Naive thymus-derived CD4-positive, alpha-beta T cell (primary cell): Measurements from ENCODE around the gene ZNF709. TPM values are rescaled to one million over a fixed set of nuclear protein-coding genes. Genes with fewer than 3 reads are reported as not detected.

Experiments
- ATAC-seq: fragments of 150-1000 bp; cut with Tn5 transposase; 2 replicates; pipeline ENCODE4 v1.10.0; 2021; ENCODE audit warnings: mild to moderate bottlenecking, moderate library complexity
- CTCF ChIA-PET: fragments of 350-600 bp; sonication (Branson Sonifier 250); formaldehyde crosslinking; loops from one replicate; lab custom pipeline; 2021; ENCODE audit warnings: antibody characterized with exemption; lab: Charles Lee
- POLR2A ChIA-PET: fragments of 350-600 bp; sonication (Branson Sonifier 250); formaldehyde crosslinking; loops from one replicate; lab custom pipeline; 2021; ENCODE audit warnings: antibody characterized with exemption, inconsistent platforms; lab: Charles Lee
- DNase-seq, 9 donors: peaks; one replicate each; pipeline versions ENCODE4 v3.0.0 to v3.0.0-alpha.2; 2020 to 2022; ENCODE audit warnings: mixed read lengths in 1 of 9
- H3K27ac ChIP-seq: one replicate; pipeline ENCODE4 v1.7.0; 2013; ENCODE audit warnings: mild to moderate bottlenecking, low read depth, low read length, moderate library complexity
- H3K27me3 ChIP-seq, 2 donors: one replicate each; pipeline ENCODE4 v1.7.0; 2013; ENCODE audit warnings: low read length in 2 of 2, mild to moderate bottlenecking in 2 of 2, moderate library complexity in 2 of 2; ENCODE audit not compliant: control insufficient read depth in 2 of 2, insufficient read depth in 2 of 2
- H3K36me3 ChIP-seq, 3 experiments: 1 replicate in 2 of 3; 2 replicates in 1 of 3; pipeline ENCODE4 v1.7.0; 2013; ENCODE audit warnings: low read length in 3 of 3, mild to moderate bottlenecking in 3 of 3, moderate library complexity in 1 of 3; ENCODE audit not compliant: insufficient read depth in 3 of 3, control insufficient read depth in 2 of 3
- H3K4me1 ChIP-seq, 2 donors: one replicate each; pipeline ENCODE4 v1.7.0; 2013; ENCODE audit warnings: low read length in 2 of 2, mild to moderate bottlenecking in 2 of 2, moderate library complexity in 1 of 2; ENCODE audit not compliant: control insufficient read depth in 2 of 2, insufficient read depth in 2 of 2
- H3K4me3 ChIP-seq: 2 replicates; pipeline ENCODE4 v1.7.0; 2013; ENCODE audit warnings: mild to moderate bottlenecking, low read length
- H3K9me3 ChIP-seq, 3 experiments: 1 replicate in 2 of 3; 2 replicates in 1 of 3; pipeline ENCODE4 v1.7.0; 2013; ENCODE audit warnings: low read length in 3 of 3; ENCODE audit not compliant: control insufficient read depth in 2 of 3
- H3K27ac Mint-ChIP-seq, 9 donors: one replicate each; pipeline ENCODE4 v1.8.0; 2020 to 2022; ENCODE audit warnings: mixed read lengths in 9 of 9, mild to moderate bottlenecking in 8 of 9, moderate library complexity in 5 of 9, inconsistent platforms in 2 of 9
- H3K27me3 Mint-ChIP-seq, 5 donors: one replicate each; pipeline ENCODE4 v1.8.0; 2021 to 2022; ENCODE audit warnings: mixed read lengths in 5 of 5, mild to moderate bottlenecking in 1 of 5
- H3K36me3 Mint-ChIP-seq, 5 donors: one replicate each; pipeline ENCODE4 v1.8.0; 2020 to 2022; ENCODE audit warnings: mixed read lengths in 5 of 5, mild to moderate bottlenecking in 3 of 5, inconsistent platforms in 1 of 5
- H3K4me1 Mint-ChIP-seq, 7 donors: one replicate each; pipeline ENCODE4 v1.8.0; 2020 to 2022; ENCODE audit warnings: mixed read lengths in 7 of 7, mild to moderate bottlenecking in 3 of 7, inconsistent platforms in 1 of 7
- H3K4me3 Mint-ChIP-seq, 10 donors: one replicate each; pipeline ENCODE4 v1.8.0; 2020 to 2022; ENCODE audit warnings: mild to moderate bottlenecking in 10 of 10, mixed read lengths in 10 of 10, moderate library complexity in 6 of 10, inconsistent platforms in 2 of 10
- H3K9me3 Mint-ChIP-seq, 11 donors: one replicate each; pipeline ENCODE4 v1.8.0; 2020 to 2022; ENCODE audit warnings: mixed read lengths in 11 of 11, mild to moderate bottlenecking in 4 of 11, inconsistent platforms in 1 of 11, moderate library complexity in 1 of 11
- intact Hi-C, 2 donors: fragments of 100-400 bp; cut with micrococcal nuclease; formaldehyde crosslinking; loops; one replicate each; pipeline ENCODE4 v1.15.1; 2023
- polyA plus RNA-seq, 2 donors: library from polyadenylated mRNA; unstranded; fragments of 300-500 nt; fragmentation: Illumina TruSeq; gene quantifications; one replicate each; pipeline ENCODE4 v1.2.3, GENCODE V29; 2021
- total RNA-seq, 6 experiments: library from RNA in 5 of 6; stranded (reverse) in 5 of 6; gene quantifications; 1 replicate in 5 of 6; 2 replicates in 1 of 6; pipeline ENCODE4 v1.2.3 and lab custom pipeline; 2021 to 2026

The ZNF709 gene
- total and polyA plus RNA-seq, 7 experiments from 2014 or later = 2.0 to 8.0 (median 4.2) TPM

- no peaks in the 10 kb centered on the region for H3K9me3 ChIP-seq
- H3K27ac ChIP-seq = no peak overlapping the region
- no peaks in the 10 kb centered on the region for H3K27me3 ChIP-seq
- peak overlapping the region; percentile 90 to 99 (median 94) for H3K4me3 Mint-ChIP-seq
- H3K4me1 Mint-ChIP-seq = peaks cover 26 to 37% (median 33%) of the 10 kb centered on the region in 7 donors
- peak overlapping the region in 8 of 9 donors; percentile 88 to 97 (median 92) for H3K27ac Mint-ChIP-seq
- H3K4me3 ChIP-seq = peak overlapping the region; percentile 98
- ATAC-seq (no peak), DNase-seq (no peak)
- peaks cover 0 to 14% of the 10 kb centered on the region in 2 donors for H3K4me1 ChIP-seq
- CTCF ChIA-PET = no interaction called here
- H3K36me3 ChIP-seq = peaks cover 0 to 6% (median 0%) of the 10 kb centered on the region in 3 experiments
- POLR2A ChIA-PET = no interaction called here
- H3K36me3 Mint-ChIP-seq = peaks cover 0 to 4% (median 0%) of the 10 kb centered on the region in 5 donors
- no peaks in the 10 kb centered on the region for H3K27me3 Mint-ChIP-seq
- intact Hi-C loops = loop anchor here (2.0 kb wide), 2 partner anchors 45 to 323 kb away; partner anchors contain the start of genes ZNF136 (in 1 of the 2) and ZNF443 (in 1 of the 2)
- peaks cover 0 to 6% (median 0%) of the 10 kb centered on the region in 11 donors for H3K9me3 Mint-ChIP-seq
These were observed 955 bp upstream of the ZNF709 start for GRCh38 chr19:12485571-12485970.

DNA sequence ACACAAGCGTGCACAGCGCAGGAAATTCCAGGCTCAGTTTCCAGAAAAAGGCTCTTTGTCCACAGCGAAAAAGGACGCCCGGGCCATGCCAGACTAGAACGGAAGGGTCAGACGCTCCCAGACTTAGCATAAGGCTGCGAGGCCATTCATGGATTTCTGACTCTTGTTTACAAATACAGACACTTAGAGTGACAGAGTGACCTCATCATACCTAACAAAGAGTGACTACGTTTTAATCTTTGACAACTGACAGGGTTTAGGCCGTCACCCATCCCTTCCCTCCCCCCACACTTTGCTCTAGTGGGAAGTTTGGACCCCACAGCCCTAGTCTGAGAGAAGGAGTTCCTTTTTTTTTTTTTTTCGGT, 418 bp upstream of the ZNF709 start:
- Mint-ChIP-seq H3K4me1 (peaks cover 26 to 37% (median 33%) of the 10 kb centered on the region in 7 donors), H3K36me3 (peaks cover 0 to 4% (median 0%) of the 10 kb centered on the region in 5 donors), H3K27ac (peak overlapping the region; percentile 87 to 97 (median 91)), H3K9me3 (peaks cover 0 to 6% (median 0%) of the 10 kb centered on the region in 11 donors), H3K4me3 (peak overlapping the region; percentile 90 to 99 (median 94)), H3K27me3 (no peaks in the 10 kb centered on the region)
- ATAC-seq (peak; percentile 16), DNase-seq (no peak)
- Histone ChIP-seq H3K9me3 (no peaks in the 10 kb centered on the region), H3K4me1 (peaks cover 0 to 14% of the 10 kb centered on the region in 2 donors), H3K27me3 (no peaks in the 10 kb centered on the region), H3K4me3 (peak overlapping the region; percentile 98), H3K36me3 (peaks cover 0 to 6% (median 0%) of the 10 kb centered on the region in 3 experiments), H3K27ac (peak overlapping the region; percentile 85)
- POLR2A ChIA-PET = interaction anchor here (1.4 to 3.1 kb wide), 3 partner anchors 11 to 152 kb away, joined by 3 to 30 read pairs (median 13); partner anchors contain the start of genes ZNF443 and ZNF563
- CTCF ChIA-PET = no interaction called here
- intact Hi-C loops = loop anchor here (2.0 kb wide), 2 partner anchors 44 to 322 kb away; partner anchors contain the start of genes ZNF136 (in 1 of the 2) and ZNF443 (in 1 of the 2)

DNA sequence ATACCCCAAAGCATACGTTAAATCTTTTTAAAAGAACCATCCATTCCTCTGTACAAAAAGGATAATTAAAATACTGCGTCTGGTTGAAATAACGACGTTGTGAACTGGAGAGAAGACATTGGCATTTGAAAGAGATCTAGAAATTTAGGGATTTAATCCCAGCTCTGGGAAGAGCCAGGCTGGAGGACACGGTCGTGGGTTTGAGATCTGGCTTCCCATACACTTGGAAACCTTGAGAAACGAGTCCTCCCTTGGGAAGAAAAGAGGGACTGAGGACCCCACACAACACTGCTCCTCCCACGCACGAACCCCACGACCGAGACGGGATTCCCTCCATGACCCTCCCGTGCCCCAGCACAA, 625 bp downstream of the ZNF709 start:
- peak overlapping the region; percentile 98 for H3K4me3 ChIP-seq
- Mint-ChIP-seq H3K9me3 (peaks cover 0 to 6% (median 0%) of the 10 kb centered on the region in 11 donors), H3K27me3 (no peaks in the 10 kb centered on the region), H3K36me3 (peaks cover 0 to 5% (median 0%) of the 10 kb centered on the region in 5 donors), H3K4me3 (peak overlapping the region; percentile 89 to 99 (median 94)), H3K4me1 (peaks cover 28 to 44% (median 34%) of the 10 kb centered on the region in 7 donors), H3K27ac (peak overlapping the region in 8 of 9 donors; percentile 21 to 94 (median 76))
- H3K9me3 ChIP-seq = no peaks in the 10 kb centered on the region
- no peaks in the 10 kb centered on the region for H3K27me3 ChIP-seq
- peaks cover 0 to 16% of the 10 kb centered on the region in 2 donors for H3K4me1 ChIP-seq
- H3K27ac ChIP-seq = peak overlapping the region; percentile 85
- peaks cover 0 to 6% (median 0%) of the 10 kb centered on the region in 3 experiments for H3K36me3 ChIP-seq
- DNase-seq = no peak
- POLR2A ChIA-PET = interaction anchor here (1.2 to 3.1 kb wide), 4 partner anchors 12 to 151 kb away, joined by 3 to 30 read pairs (median 8); partner anchors contain the start of genes ZNF443 and ZNF563
- CTCF ChIA-PET = no interaction called here
- intact Hi-C loops = loop anchor here (1.0 to 5.0 kb wide), 9 partner anchors 11 to 321 kb away; partner anchors contain the start of genes ZNF443 (in 2 of the 2), ZNF564 (in 2 of the 2), ZNF136 (in 1 of the 2) and ZNF44 (in 1 of the 2)
- ATAC-seq = no peak

- Histone ChIP-seq H3K27me3 (no peaks in the 10 kb centered on the region), H3K36me3 (peaks cover 0 to 6% (median 0%) of the 10 kb centered on the region in 3 experiments), H3K4me1 (peaks cover 3 to 31% of the 10 kb centered on the region in 2 donors), H3K27ac (no peak overlapping the region), H3K4me3 (no peak overlapping the region), H3K9me3 (no peaks in the 10 kb centered on the region)
- Mint-ChIP-seq H3K27me3 (no peaks in the 10 kb centered on the region), H3K4me1 (peaks cover 33 to 59% (median 48%) of the 10 kb centered on the region in 7 donors), H3K9me3 (peaks cover 0 to 11% (median 0%) of the 10 kb centered on the region in 11 donors), H3K27ac (peak overlapping the region in 8 of 9 donors; percentile 15 to 87 (median 70)), H3K4me3 (peak overlapping the region; percentile 3 to 95 (median 70)), H3K36me3 (peaks cover 0 to 13% (median 0%) of the 10 kb centered on the region in 5 donors)
- CTCF ChIA-PET = interaction anchor here (0.7 kb wide), 1 partner anchor 163 kb away, joined by 3 read pairs; no protein-coding TSS in a partner anchor
- POLR2A ChIA-PET = interaction anchor here (2.8 to 3.1 kb wide), 2 partner anchors 13 to 150 kb away, joined by 13 to 30 read pairs; partner anchors contain the start of gene ZNF563
- DNase-seq = no peak
- ATAC-seq = no peak
- intact Hi-C loops = loop anchor here in 1 of 2 donors (5.0 kb wide), 2 partner anchors 70 to 190 kb away; partner anchors contain the start of genes ZNF44 and ZNF564
These were observed 2.1 kb downstream of the ZNF709 start for GRCh38 chr19:12482509-12482886.

DNA sequence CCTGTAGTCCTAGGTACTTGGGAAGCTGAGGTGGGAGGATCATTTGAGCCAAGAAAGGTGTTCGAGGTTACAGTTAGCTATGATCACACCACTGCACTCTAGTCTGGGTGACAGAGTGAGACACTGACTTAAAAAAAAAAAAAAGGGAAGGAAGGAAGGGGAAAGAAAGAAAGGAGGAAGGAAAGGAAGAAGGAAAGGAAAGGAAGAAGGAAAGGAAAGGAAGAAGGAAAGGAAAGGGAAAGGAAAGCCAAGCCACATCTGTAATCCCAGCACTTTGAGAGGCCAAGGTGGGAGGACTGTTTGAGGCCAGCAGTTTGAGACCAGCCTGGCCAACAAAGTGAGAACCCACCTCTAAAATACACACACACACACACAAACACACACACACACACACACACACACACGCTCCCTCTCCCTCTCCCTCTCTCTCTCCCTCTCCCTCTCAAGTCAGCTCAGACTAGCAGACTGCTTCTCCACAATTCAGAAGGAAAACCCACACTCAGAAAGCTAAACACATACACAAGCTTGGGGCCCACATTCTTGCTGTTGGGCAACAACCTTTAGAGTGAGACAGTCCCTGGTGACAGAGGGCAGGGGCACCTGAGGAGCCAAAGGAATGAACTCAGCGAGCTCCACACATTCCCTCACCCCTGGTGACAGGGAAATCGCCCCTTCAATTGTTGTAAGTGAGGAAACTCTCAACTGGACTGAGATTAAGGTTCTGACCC, 2.7 kb downstream of the ZNF709 start:
- Mint-ChIP-seq H3K4me1 (peaks cover 33 to 61% (median 48%) of the 10 kb centered on the region in 7 donors), H3K27me3 (no peaks in the 10 kb centered on the region), H3K9me3 (peaks cover 0 to 11% (median 0%) of the 10 kb centered on the region in 11 donors), H3K36me3 (peaks cover 0 to 13% (median 0%) of the 10 kb centered on the region in 5 donors), H3K27ac (peak overlapping the region in 8 of 9 donors; percentile 53 to 87 (median 75)), H3K4me3 (peak overlapping the region in 8 of 10 donors; percentile 57 to 95 (median 67))
- Histone ChIP-seq H3K36me3 (peaks cover 0 to 6% (median 0%) of the 10 kb centered on the region in 3 experiments), H3K4me3 (no peak overlapping the region), H3K9me3 (no peaks in the 10 kb centered on the region), H3K27me3 (no peaks in the 10 kb centered on the region), H3K27ac (no peak overlapping the region), H3K4me1 (peaks cover 6 to 31% of the 10 kb centered on the region in 2 donors)
- CTCF ChIA-PET = interaction anchor here (0.7 kb wide), 1 partner anchor 164 kb away, joined by 3 read pairs; no protein-coding TSS in a partner anchor
- POLR2A ChIA-PET = interaction anchor here (0.7 to 3.1 kb wide), 2 partner anchors 13 to 149 kb away, joined by 3 to 13 read pairs; partner anchors contain the start of gene ZNF563
- no peak for DNase-seq
- ATAC-seq = no peak
- intact Hi-C loops = loop anchor here in 1 of 2 donors (5.0 kb wide), 2 partner anchors 70 to 190 kb away; partner anchors contain the start of genes ZNF44 and ZNF564
